Upper lobe of left lung (tissue), 4 donors: ENCODE measurements around the gene FBLN2.

Experiments
- CTCF ChIP-seq, 6 experiments: fragments of 450-650 bp in 4 of 6; fragments of 200-600 bp in 2 of 6; sonication (generic) in 2 of 6; IDR thresholded peaks; one replicate each; pipeline ENCODE4 v1.5.1; 2016 to 2019; ENCODE audit warnings: antibody characterized with exemption in 6 of 6
- POLR2A ChIP-seq, 4 donors: fragments of 450-650 bp; IDR thresholded peaks; one replicate each; pipeline ENCODE4 v1.5.1; 2016 to 2017; ENCODE audit warnings: antibody characterized with exemption in 4 of 4, mild to moderate bottlenecking in 2 of 4
- POLR2AphosphoS5 ChIP-seq, 2 donors: sonication (generic); formaldehyde crosslinking; IDR thresholded peaks; one replicate each; pipeline ENCODE4 v1.5.1; 2017; ENCODE audit warnings: antibody characterized with exemption in 2 of 2

- TF ChIP-seq CTCF (IDR thresholded peaks at IDR 0.05) (no peak), POLR2A (IDR thresholded peaks at IDR 0.05) (no peak), POLR2AphosphoS5 (IDR thresholded peaks at IDR 0.05) (no peak)
Observed at GRCh38 chr3:13519006-13519791, 29.7 kb upstream of the FBLN2 start.
